Neutrophil (primary cell): ENCODE measurements around the gene DAPK1.

Experiments
- H3K27ac ChIP-seq: fragments of 200-600 bp; sonication (generic); 2 replicates; pipeline ENCODE4 v1.5.1; 2016; ENCODE audit warnings: mild to moderate bottlenecking, moderate library complexity
- H3K27me3 ChIP-seq: fragments of 200-600 bp; sonication (generic); 2 replicates; pipeline ENCODE4 v1.6.0; 2016; ENCODE audit warnings: mild to moderate bottlenecking
- H3K36me3 ChIP-seq: fragments of 200-600 bp; sonication (generic); 2 replicates; pipeline ENCODE4 v1.5.1; 2017
- H3K4me1 ChIP-seq, 2 experiments: fragments of 200-600 bp in 1 of 2; sonication (generic) in 1 of 2; 1 replicate in 1 of 2; 2 replicates in 1 of 2; pipeline versions ENCODE4 v1.5.1 to v1.6.1; 2013 to 2016; ENCODE audit warnings: low read depth in 1 of 2, low read length in 1 of 2, mild to moderate bottlenecking in 1 of 2, moderate library complexity in 1 of 2; ENCODE audit not compliant: control insufficient read depth in 1 of 2, insufficient read depth in 1 of 2
- H3K4me3 ChIP-seq, 2 experiments: fragments of 200-600 bp in 1 of 2; sonication (generic) in 1 of 2; 1 replicate in 1 of 2; 2 replicates in 1 of 2; pipeline ENCODE4 v1.5.1; 2013 to 2016; ENCODE audit warnings: low read depth in 1 of 2, low read length in 1 of 2, mild to moderate bottlenecking in 1 of 2, moderate library complexity in 1 of 2
- H3K9me3 ChIP-seq: fragments of 200-600 bp; sonication (generic); 2 replicates; pipeline ENCODE4 v1.5.1; 2016
- CTCF ChIP-seq: fragments of 200-600 bp; sonication (generic); IDR thresholded peaks from 2 replicates; pipeline ENCODE4 v1.5.1; 2016; ENCODE audit warnings: antibody characterized with exemption

DAPK1 gene

GRCh38 chr9:87572719-87573118 is 75.1 kb downstream of the DAPK1 start:
- no peak for TF ChIP-seq CTCF
- H3K36me3 ChIP-seq: no peaks in the 10 kb centered on the region
- H3K9me3 ChIP-seq: no peaks in the 10 kb centered on the region
- H3K4me1 ChIP-seq: no peaks in the 10 kb centered on the region
- no peak overlapping the region for H3K27ac ChIP-seq
- H3K27me3 ChIP-seq: no peaks in the 10 kb centered on the region
- no peak overlapping the region for H3K4me3 ChIP-seq

- Histone ChIP-seq H3K27me3 (no peaks in the 10 kb centered on the region), H3K36me3 (no peaks in the 10 kb centered on the region), H3K4me3 (no peak overlapping the region), H3K27ac (no peak overlapping the region), H3K4me1 (no peaks in the 10 kb centered on the region), H3K9me3 (no peaks in the 10 kb centered on the region)
- TF ChIP-seq CTCF: no peak
Observed at GRCh38 chr9:87573841-87574342, 76.2 kb downstream of the DAPK1 start.

- no peak for TF ChIP-seq CTCF
- no peaks in the 10 kb centered on the region for H3K4me1 ChIP-seq
Observed at GRCh38 chr9:87577746-87578145, 80.1 kb downstream of the DAPK1 start.

GRCh38 chr9:87578625-87579024 is 81.0 kb downstream of the DAPK1 start:
- H3K4me1 ChIP-seq: no peaks in the 10 kb centered on the region

More at GRCh38 chr9:87577746-87578145, 80.1 kb downstream of the DAPK1 start:
- H3K9me3 ChIP-seq: no peaks in the 10 kb centered on the region
- no peaks in the 10 kb centered on the region for H3K36me3 ChIP-seq
- H3K4me3 ChIP-seq: no peak overlapping the region
- H3K27ac ChIP-seq: no peak overlapping the region
- no peaks in the 10 kb centered on the region for H3K27me3 ChIP-seq

GRCh38 chr9:87579781-87580541 is 82.3 kb downstream of the DAPK1 start:
- Histone ChIP-seq H3K36me3 (no peaks in the 10 kb centered on the region), H3K9me3 (no peaks in the 10 kb centered on the region), H3K27ac (no peak overlapping the region), H3K27me3 (no peaks in the 10 kb centered on the region), H3K4me1 (no peaks in the 10 kb centered on the region), H3K4me3 (no peak overlapping the region)
- TF ChIP-seq CTCF: no peak

More at GRCh38 chr9:87578625-87579024, 81.0 kb downstream of the DAPK1 start:
- H3K27me3 ChIP-seq: no peaks in the 10 kb centered on the region
- no peak overlapping the region for H3K27ac ChIP-seq
- no peak for TF ChIP-seq CTCF
- H3K36me3 ChIP-seq: no peaks in the 10 kb centered on the region
- H3K4me3 ChIP-seq: no peak overlapping the region
- no peaks in the 10 kb centered on the region for H3K9me3 ChIP-seq
